WI38 (cell line): ENCODE measurements around the gene MESD.
A peak's percentile ranks its signal among the peaks of the same experiment; 100 is the strongest.

Experiments used
- H3K4me3 ChIP-seq: 2 replicates; pipeline ENCODE4 v1.5.1; 2011; ENCODE audit warnings: low read depth, mild to moderate bottlenecking, control low read depth, low read length
- CTCF ChIP-seq: IDR thresholded peaks from 2 replicates; pipeline ENCODE4 v1.5.1; 2012; ENCODE audit warnings: low read depth, mild to moderate bottlenecking, control low read depth, low read length

MESD gene

GRCh38 chr15:80989518-80990478 is at the start of gene MESD:
Gene MESD (minus strand): TSS chr15:80989819. CDS start chr15:80989791, 28 bp downstream.
- peak within 1 kb of the TSS; percentile 64 for H3K4me3 ChIP-seq
- TF ChIP-seq CTCF: no peak

DNA sequence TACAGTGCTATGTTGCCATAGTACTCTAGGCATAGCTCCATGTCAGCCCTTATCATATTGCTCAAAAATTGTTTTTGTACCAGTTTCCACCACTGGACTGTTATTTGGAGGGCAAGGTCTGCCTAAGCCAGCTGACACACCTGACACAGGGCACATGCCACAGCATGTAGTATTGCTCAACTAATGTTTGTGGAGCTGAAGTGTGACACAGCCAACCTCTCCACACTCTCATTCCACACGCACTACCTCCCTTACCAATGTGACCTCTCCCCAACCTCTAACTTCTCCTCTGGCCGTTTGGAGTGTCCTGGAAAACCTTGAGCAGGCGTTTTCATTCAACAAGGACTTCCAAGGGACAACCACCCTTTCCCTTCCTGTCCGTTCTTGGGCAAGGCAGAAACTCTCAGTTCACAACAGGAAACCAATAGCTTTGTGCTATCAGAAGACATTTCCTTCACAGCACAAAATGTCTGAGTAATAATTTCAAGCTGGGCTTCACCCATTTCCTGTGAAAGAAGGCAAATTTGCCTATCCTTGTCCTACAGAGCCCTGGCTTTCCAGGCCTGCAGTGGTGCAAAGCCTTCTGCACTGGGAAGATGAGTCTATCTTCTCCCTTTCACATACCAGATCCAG is 49.5 kb upstream of the MESD start:
- H3K4me3 ChIP-seq: no peak overlapping the region
- TF ChIP-seq CTCF: no peak

- no peak overlapping the region for H3K4me3 ChIP-seq
- TF ChIP-seq CTCF: no peak
Observed at GRCh38 chr15:81037952-81038743, 48.5 kb upstream of the MESD start.

- no peak for TF ChIP-seq CTCF
- H3K4me3 ChIP-seq: no peak overlapping the region
Observed at GRCh38 chr15:81033508-81033907, 43.9 kb upstream of the MESD start.

DNA sequence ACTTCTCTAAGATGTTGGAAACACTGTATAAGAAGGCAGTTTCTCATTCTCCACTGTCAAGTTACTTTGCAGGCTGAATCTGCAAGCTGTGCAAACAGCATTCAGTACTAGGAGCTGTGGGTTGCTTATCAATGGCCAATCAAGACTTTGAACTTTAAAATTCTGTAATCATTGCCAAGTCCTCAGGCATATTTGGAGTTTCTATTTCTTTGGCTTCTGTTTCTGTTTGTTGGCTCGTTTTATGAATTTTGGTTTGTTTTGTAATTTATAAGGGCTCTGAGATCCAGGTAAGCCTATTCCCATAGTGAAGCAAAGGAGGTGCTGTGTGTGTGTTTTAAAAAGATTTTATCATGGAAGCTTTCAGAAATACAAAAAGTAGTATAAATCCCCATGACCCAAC is 43.2 kb upstream of the MESD start:
- no peak for TF ChIP-seq CTCF
- H3K4me3 ChIP-seq: no peak overlapping the region

- no peak overlapping the region for H3K4me3 ChIP-seq
- no peak for TF ChIP-seq CTCF
Observed at GRCh38 chr15:81032355-81032754, 42.7 kb upstream of the MESD start.
